NCI-H146 (cell line): ENCODE data around the gene BAD.

Experiments
- DNase-seq: peaks from one replicate; lab custom pipeline; 2025; lab: John Stamatoyannopoulos, UW

Gene BAD

GRCh38 chr11:64244107-64244506, 40.4 kb downstream of the BAD start:
- no peak for DNase-seq

- no peak for DNase-seq
Measured at GRCh38 chr11:64243236-64243854, 41.1 kb downstream of the BAD start.

GRCh38 chr11:64241491-64242374, 42.7 kb downstream of the BAD start:
- peak; percentile 71 for DNase-seq

- peak; percentile 99 for DNase-seq
Measured at GRCh38 chr11:64241241-64241490, 43.3 kb downstream of the BAD start.

GRCh38 chr11:64240435-64241240, 43.8 kb downstream of the BAD start, which contains the start of gene FKBP2:
Gene FKBP2, plus strand, starts transcription at chr11:64241095. Its CDS starts 1,293 bp downstream, at chr11:64242388.
- peak; percentile 96 for DNase-seq

GRCh38 chr11:64239662-64240434, 44.6 kb downstream of the BAD start:
- peak; percentile 46 for DNase-seq

- no peak for DNase-seq
Measured at GRCh38 chr11:64238999-64239398, 45.5 kb downstream of the BAD start.

- peak; percentile 59 for DNase-seq
Measured at GRCh38 chr11:64238076-64238475, 46.4 kb downstream of the BAD start.

- peak; percentile 96 for DNase-seq
Measured at GRCh38 chr11:64237484-64237951, 46.9 kb downstream of the BAD start.

- no peak for DNase-seq
Measured at GRCh38 chr11:64235437-64236161, 48.9 kb downstream of the BAD start.

GRCh38 chr11:64234647-64235379, 49.7 kb downstream of the BAD start:
- DNase-seq, result peak; percentile 63

GRCh38 chr11:64233913-64234586, 50.4 kb downstream of the BAD start, which contains the start of gene VEGFB:
Gene VEGFB, plus strand, starts transcription at chr11:64234584. Its CDS starts 250 bp downstream, at chr11:64234834.
- DNase-seq, result peak; percentile 83

GRCh38 chr11:64232967-64233315, 51.5 kb downstream of the BAD start:
- DNase-seq, result no peak

- DNase-seq, result no peak
Measured at GRCh38 chr11:64232182-64232966, 52.1 kb downstream of the BAD start.

- no peak for DNase-seq
Measured at GRCh38 chr11:64231546-64231945, 52.9 kb downstream of the BAD start.

- peak; percentile 51 for DNase-seq
Measured at GRCh38 chr11:64230985-64231365, 53.5 kb downstream of the BAD start.

- peak; percentile 99 for DNase-seq
Measured at GRCh38 chr11:64230171-64230984, 54.1 kb downstream of the BAD start, which contains the start of gene DNAJC4. Gene DNAJC4, plus strand, starts transcription at chr11:64230548. Its CDS starts 307 bp downstream, at chr11:64230855.

- no peak for DNase-seq
Measured at GRCh38 chr11:64229744-64230170, 54.7 kb downstream of the BAD start.
